ENCODE results near the gene RAMP3. TPM values are rescaled to one million over a fixed set of nuclear protein-coding genes. Genes with fewer than 3 reads are reported as not detected.

RAMP3 gene
- total RNA-seq, 1 experiment from 2014 or later = 0.13 TPM

DNA sequence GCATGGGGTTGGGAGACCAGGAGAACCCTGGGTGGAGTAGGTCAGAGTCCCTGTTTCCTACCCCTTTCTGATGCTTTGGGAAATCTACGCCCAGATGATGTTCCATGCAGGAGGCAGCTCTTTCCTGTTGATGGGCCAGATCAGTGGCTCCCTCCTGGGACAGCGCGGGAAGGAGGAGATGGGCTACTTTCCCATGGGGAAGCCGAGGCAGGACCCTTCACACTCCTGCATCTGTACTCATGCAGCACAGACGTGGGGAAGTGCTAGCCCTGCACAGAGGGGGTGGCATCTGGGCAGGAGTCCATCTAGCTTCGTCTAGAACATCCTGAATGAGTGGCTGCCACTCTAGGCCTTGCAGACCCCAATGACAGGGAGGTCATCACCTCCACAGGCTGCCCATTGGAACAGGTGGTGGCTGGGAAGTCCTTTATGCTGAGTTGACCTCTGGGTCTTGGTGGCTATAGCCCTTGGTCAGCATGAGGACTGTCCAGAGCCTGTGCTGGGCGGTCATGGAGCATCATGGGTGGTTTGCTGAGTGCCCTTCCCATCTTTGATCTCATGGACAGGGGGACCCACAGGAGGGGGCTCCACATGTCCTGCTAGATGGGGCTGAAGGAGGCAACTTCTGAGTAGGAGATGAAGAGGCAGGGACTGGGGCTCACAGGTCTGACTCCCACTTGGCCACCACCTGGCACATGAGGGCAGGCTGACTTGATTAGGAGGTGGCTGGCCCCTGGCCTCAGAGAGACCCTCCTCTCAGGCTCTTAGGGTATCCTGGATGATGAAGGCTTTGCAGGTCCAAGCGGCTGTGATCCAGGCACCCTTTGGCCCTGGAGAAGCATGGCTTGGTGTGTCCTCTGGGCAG is 24.6 kb downstream of the RAMP3 start:
- TF ChIP-seq, protein P1, sequence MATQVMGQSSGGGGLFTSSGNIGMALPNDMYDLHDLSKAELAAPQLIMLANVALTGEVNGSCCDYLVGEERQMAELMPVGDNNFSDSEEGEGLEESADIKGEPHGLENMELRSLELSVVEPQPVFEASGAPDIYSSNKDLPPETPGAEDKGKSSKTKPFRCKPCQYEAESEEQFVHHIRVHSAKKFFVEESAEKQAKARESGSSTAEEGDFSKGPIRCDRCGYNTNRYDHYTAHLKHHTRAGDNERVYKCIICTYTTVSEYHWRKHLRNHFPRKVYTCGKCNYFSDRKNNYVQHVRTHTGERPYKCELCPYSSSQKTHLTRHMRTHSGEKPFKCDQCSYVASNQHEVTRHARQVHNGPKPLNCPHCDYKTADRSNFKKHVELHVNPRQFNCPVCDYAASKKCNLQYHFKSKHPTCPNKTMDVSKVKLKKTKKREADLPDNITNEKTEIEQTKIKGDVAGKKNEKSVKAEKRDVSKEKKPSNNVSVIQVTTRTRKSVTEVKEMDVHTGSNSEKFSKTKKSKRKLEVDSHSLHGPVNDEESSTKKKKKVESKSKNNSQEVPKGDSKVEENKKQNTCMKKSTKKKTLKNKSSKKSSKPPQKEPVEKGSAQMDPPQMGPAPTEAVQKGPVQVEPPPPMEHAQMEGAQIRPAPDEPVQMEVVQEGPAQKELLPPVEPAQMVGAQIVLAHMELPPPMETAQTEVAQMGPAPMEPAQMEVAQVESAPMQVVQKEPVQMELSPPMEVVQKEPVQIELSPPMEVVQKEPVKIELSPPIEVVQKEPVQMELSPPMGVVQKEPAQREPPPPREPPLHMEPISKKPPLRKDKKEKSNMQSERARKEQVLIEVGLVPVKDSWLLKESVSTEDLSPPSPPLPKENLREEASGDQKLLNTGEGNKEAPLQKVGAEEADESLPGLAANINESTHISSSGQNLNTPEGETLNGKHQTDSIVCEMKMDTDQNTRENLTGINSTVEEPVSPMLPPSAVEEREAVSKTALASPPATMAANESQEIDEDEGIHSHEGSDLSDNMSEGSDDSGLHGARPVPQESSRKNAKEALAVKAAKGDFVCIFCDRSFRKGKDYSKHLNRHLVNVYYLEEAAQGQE (IDR thresholded peaks at IDR 0.05; ENCODE audit: insufficient read depth in 1 of 2, low read depth in 2 of 2, low read length in 1 of 2) = no peak
- no peak for TF ChIP-seq SIN3A (IDR thresholded peaks at IDR 0.05; ENCODE audit: borderline replicate concordance, insufficient read depth, low read depth, low read length)
- ATAC-seq (no peak), DNase-seq (ENCODE audit: low read depth, low spot score) (no peak)
- intact Hi-C loops (cut with micrococcal nuclease; ENCODE audit: unreplicated experiment) (no loop called here), in situ Hi-C loops (cut with HindIII; ENCODE audit: low pct_unique_long_range_greater_than_20kb, low sequenced_read_pairs) (no loop called here)
- Histone ChIP-seq H3K9me3 (ENCODE audit: control insufficient read depth, insufficient read depth, low read depth, low read length) (no peaks in the 10 kb centered on the region), H3K36me3 (ENCODE audit: control insufficient read depth, insufficient read depth, low read length) (no peaks in the 10 kb centered on the region), H3K4me1 (ENCODE audit: control insufficient read depth, insufficient read depth, low read length) (no peaks in the 10 kb centered on the region), H3K27ac (ENCODE audit: low read length) (no peak overlapping the region), H3K4me3 (ENCODE audit: low read depth in 2 of 2, low read length in 2 of 2) (no peak overlapping the region), H3K27me3 (ENCODE audit: control insufficient read depth, insufficient read depth, low read length) (no peaks in the 10 kb centered on the region; the same call in 1 of the 2 replicates)
- no TSS peak for BruUV-seq (replicated peaks)
- POLR2A ChIA-PET = no interaction called here
- CTCF ChIA-PET = no interaction called here

DNA sequence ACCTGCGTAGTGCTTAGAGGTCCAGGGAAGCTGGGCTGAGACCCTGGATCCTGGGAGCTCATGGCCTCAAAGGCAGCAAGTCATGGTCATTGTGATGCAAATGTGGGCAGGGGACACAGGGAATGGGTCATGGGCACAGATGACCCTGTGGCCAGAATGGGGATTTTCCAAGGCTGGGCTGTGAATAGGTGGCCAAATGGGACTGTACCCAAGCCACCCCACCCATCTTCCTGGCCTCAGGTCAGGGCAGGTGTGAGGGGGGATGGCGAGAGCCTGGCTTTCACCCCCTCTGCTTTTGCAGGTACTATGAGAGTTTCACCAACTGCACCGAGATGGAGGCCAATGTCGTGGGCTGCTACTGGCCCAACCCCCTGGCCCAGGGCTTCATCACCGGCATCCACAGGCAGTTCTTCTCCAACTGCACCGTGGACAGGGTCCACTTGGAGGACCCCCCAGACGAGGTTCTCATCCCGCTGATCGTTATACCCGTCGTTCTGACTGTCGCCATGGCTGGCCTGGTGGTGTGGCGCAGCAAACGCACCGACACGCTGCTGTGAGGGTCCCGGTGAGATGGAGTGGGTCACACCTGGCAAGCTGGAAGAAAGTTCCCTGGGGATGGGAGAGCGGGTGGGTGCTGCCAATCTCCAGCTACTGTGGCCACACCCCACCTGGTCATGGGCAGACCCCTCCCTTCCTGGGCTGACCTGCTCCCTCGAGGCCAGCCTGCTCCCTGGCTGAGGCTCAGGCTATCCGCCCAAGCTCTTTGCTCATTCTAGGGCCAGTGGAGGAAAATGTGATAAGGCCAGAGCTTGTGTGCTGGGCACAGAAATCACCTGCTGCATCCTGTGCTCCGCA is 25.5 kb downstream of the RAMP3 start:
- POLR2A ChIA-PET = interaction anchor here (0.6 kb wide), 1 partner anchor 62 kb away, joined by 3 read pairs; no protein-coding TSS in a partner anchor
- H3K9me3 ChIP-seq (ENCODE audit: control insufficient read depth, insufficient read depth, low read depth, low read length) = no peaks in the 10 kb centered on the region
- CTCF ChIA-PET = no interaction called here
- no peaks in the 10 kb centered on the region for H3K36me3 ChIP-seq (ENCODE audit: control insufficient read depth, insufficient read depth, low read length)
- no peaks in the 10 kb centered on the region; the same call in 1 of the 2 replicates for H3K27me3 ChIP-seq (ENCODE audit: control insufficient read depth, insufficient read depth, low read length)
- BruUV-seq (replicated peaks) = no TSS peak
- no peak for ATAC-seq
- no peak for TF ChIP-seq TCF7L2 (IDR thresholded peaks at IDR 0.05; ENCODE audit: low read depth, low read length)
- no peak for TF ChIP-seq POLR2AphosphoS5 (IDR thresholded peaks at IDR 0.05; ENCODE audit: low read depth, low read length)
- no peak for TF ChIP-seq SIN3A (IDR thresholded peaks at IDR 0.05; ENCODE audit: borderline replicate concordance, insufficient read depth, low read depth, low read length)
- TF ChIP-seq, protein P1 (IDR thresholded peaks at IDR 0.05; ENCODE audit: insufficient read depth in 1 of 2, low read depth in 2 of 2, low read length in 1 of 2) = no peak
- TF ChIP-seq, protein P2, sequence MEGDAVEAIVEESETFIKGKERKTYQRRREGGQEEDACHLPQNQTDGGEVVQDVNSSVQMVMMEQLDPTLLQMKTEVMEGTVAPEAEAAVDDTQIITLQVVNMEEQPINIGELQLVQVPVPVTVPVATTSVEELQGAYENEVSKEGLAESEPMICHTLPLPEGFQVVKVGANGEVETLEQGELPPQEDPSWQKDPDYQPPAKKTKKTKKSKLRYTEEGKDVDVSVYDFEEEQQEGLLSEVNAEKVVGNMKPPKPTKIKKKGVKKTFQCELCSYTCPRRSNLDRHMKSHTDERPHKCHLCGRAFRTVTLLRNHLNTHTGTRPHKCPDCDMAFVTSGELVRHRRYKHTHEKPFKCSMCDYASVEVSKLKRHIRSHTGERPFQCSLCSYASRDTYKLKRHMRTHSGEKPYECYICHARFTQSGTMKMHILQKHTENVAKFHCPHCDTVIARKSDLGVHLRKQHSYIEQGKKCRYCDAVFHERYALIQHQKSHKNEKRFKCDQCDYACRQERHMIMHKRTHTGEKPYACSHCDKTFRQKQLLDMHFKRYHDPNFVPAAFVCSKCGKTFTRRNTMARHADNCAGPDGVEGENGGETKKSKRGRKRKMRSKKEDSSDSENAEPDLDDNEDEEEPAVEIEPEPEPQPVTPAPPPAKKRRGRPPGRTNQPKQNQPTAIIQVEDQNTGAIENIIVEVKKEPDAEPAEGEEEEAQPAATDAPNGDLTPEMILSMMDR (IDR thresholded peaks at IDR 0.05) = no peak
- no peak overlapping the region for H3K4me3 ChIP-seq (ENCODE audit: low read depth in 2 of 2, low read length in 2 of 2)
- DNase-seq (ENCODE audit: low read depth, low spot score) = no peak
- intact Hi-C loops (cut with micrococcal nuclease; ENCODE audit: unreplicated experiment) (no loop called here), in situ Hi-C loops (cut with HindIII; ENCODE audit: low pct_unique_long_range_greater_than_20kb, low sequenced_read_pairs) (no loop called here)
- no peaks in the 10 kb centered on the region for H3K4me1 ChIP-seq (ENCODE audit: control insufficient read depth, insufficient read depth, low read length)
- H3K27ac ChIP-seq (ENCODE audit: low read length) = no peak overlapping the region

Data from Panc1 (cell line).